ENCODE measurements around the gene SCRN3. TPM values are rescaled to one million over a fixed set of nuclear protein-coding genes. Genes with fewer than 3 reads are reported as not detected.
"Not testable (repeated sequence)": the region's sequence is repeated elsewhere in the genome, so short reads cannot be mapped to it uniquely, and the experiment has no call there.

Gene SCRN3
- total RNA-seq, 3 donors from 2014 or later: 21.9 to 24.9 (median 22.7) TPM

- H3K4me1 ChIP-seq (ENCODE audit: low read depth): peaks cover 11% of the 10 kb centered on the region
- no peaks in the 10 kb centered on the region for H3K9me3 ChIP-seq
- no peak for DNase-seq
- no peak overlapping the region for H3K4me3 ChIP-seq
- intact Hi-C loops (cut with DNase I, micrococcal nuclease): no loop called here
- no peaks in the 10 kb centered on the region for H3K36me3 ChIP-seq (ENCODE audit: low read depth)
- ATAC-seq: no peak
- TF ChIP-seq CTCF (IDR thresholded peaks at IDR 0.05): no peak
These were observed 2.2 kb downstream of the SCRN3 start for GRCh38 chr2:174397773-174398172.

GRCh38 chr2:174399171-174399570 is 3.6 kb downstream of the SCRN3 start:
- Histone ChIP-seq H3K36me3 (ENCODE audit: low read depth) (no peaks in the 10 kb centered on the region), H3K9me3 (no peaks in the 10 kb centered on the region), H3K4me1 (ENCODE audit: low read depth) (peaks cover 6% of the 10 kb centered on the region), H3K4me3 (no peak overlapping the region)
- intact Hi-C loops (cut with DNase I, micrococcal nuclease): no loop called here
- ATAC-seq: no peak
- no peak for TF ChIP-seq CTCF (IDR thresholded peaks at IDR 0.05)
- no peak for DNase-seq

- Histone ChIP-seq H3K4me3 (no peak overlapping the region), H3K9me3 (no peaks in the 10 kb centered on the region), H3K4me1 (ENCODE audit: low read depth) (no peaks in the 10 kb centered on the region), H3K36me3 (ENCODE audit: low read depth) (no peaks in the 10 kb centered on the region)
- TF ChIP-seq CTCF (IDR thresholded peaks at IDR 0.05): no peak
- ATAC-seq (no peak), DNase-seq (no peak)
- intact Hi-C loops (cut with DNase I, micrococcal nuclease): no loop called here
These were observed 5.3 kb downstream of the SCRN3 start for GRCh38 chr2:174400853-174401252.

- DNase-seq (no peak), ATAC-seq (no peak)
- intact Hi-C loops (cut with DNase I, micrococcal nuclease): no loop called here
- TF ChIP-seq CTCF (IDR thresholded peaks at IDR 0.05): no peak
- Histone ChIP-seq H3K9me3 (no peaks in the 10 kb centered on the region), H3K4me1 (ENCODE audit: low read depth) (no peaks in the 10 kb centered on the region), H3K36me3 (ENCODE audit: low read depth) (no peaks in the 10 kb centered on the region), H3K4me3 (no peak overlapping the region)
These were observed 8.1 kb downstream of the SCRN3 start for GRCh38 chr2:174403628-174404027.

- ATAC-seq; intact Hi-C loops (cut with DNase I, micrococcal nuclease); H3K36me3 ChIP-seq (ENCODE audit: low read depth); H3K9me3 ChIP-seq; H3K4me1 ChIP-seq (ENCODE audit: low read depth); H3K4me3 ChIP-seq: not testable (repeated sequence)
- peak in 1 of 3 donors; percentile 34 for DNase-seq
These were observed 14.5 kb downstream of the SCRN3 start for GRCh38 chr2:174410039-174410438.

- DNase-seq (no peak), ATAC-seq (no peak)
- TF ChIP-seq CTCF (IDR thresholded peaks at IDR 0.05): no peak
- intact Hi-C loops (cut with DNase I, micrococcal nuclease): no loop called here
- no peaks in the 10 kb centered on the region for H3K4me1 ChIP-seq (ENCODE audit: low read depth)
- no peaks in the 10 kb centered on the region for H3K9me3 ChIP-seq
- no peak overlapping the region for H3K4me3 ChIP-seq
- H3K36me3 ChIP-seq (ENCODE audit: low read depth): no peaks in the 10 kb centered on the region
These were observed 16.7 kb downstream of the SCRN3 start for GRCh38 chr2:174412256-174412655.
